Parietal lobe (tissue), 2 donors: Measurements from ENCODE around the gene S100A11. TPM values are rescaled to one million over a fixed set of nuclear protein-coding genes. Genes with fewer than 3 reads are reported as not detected.

ENCODE experiments used
- small RNA-seq: library from RNA; depleted of rRNA; stranded (forward); fragments of <200 nt; gene quantifications from one replicate; pipeline ENCODE3, GENCODE V24; 2014; ENCODE audit warnings: low replicate concordance
- total RNA-seq: library from RNA; depleted of rRNA; stranded (reverse); fragments of >200 nt; gene quantifications from one replicate; pipeline ENCODE4 v1.2.3, GENCODE V29; 2014

The S100A11 gene
- 2.5 TPM for total RNA-seq

DNA sequence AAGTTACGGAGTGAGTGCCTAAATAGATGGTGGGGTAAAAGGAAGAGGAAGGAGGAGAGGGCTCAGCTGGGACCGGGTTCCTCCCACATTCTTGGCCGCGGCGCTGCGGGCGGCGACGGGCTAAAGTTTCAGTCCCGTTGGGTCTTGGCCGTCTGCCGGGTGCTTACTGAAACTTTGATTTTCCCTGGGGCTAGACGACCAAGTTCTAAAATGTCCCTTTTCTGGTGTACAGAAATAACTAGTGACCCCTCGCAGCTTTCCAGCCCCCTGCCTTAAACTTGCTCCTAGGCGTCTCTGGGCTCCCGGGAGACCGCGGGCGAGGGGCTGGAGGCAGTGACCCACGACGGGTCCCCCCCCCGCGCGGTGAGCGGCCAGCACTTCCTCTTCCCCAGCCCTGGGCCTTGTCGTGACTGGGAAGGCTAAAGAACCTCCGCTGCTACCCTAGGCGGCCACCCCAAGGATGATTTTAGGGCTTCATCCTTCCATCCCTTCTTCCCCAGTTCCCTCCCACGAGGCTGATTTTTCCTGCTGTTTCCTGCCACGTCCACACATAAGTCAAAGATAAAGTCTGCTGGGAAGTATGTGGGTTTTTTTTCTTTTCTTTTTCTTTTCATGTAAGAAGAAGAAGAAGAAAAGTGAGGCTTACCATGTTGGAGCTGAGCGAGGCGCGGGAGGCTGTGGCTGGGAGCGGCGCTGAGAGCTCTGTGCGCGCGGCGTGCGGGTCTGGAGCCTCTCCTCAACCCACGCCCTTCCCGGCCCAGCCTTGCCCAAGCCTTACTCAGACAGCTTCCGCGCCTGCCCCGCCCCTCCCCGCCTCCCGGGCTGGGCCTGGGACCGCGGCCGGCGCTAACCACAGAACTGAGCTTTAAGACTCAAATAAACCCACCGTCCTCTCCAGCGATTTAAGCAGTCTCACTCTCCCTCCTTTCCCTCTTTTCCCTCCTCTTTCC, at the start of gene S100A11:
S100A11 (minus strand) TSS at position 738 of the 950 bp plus-strand sequence; CDS start at position 649, 89 bp downstream.

DNA sequence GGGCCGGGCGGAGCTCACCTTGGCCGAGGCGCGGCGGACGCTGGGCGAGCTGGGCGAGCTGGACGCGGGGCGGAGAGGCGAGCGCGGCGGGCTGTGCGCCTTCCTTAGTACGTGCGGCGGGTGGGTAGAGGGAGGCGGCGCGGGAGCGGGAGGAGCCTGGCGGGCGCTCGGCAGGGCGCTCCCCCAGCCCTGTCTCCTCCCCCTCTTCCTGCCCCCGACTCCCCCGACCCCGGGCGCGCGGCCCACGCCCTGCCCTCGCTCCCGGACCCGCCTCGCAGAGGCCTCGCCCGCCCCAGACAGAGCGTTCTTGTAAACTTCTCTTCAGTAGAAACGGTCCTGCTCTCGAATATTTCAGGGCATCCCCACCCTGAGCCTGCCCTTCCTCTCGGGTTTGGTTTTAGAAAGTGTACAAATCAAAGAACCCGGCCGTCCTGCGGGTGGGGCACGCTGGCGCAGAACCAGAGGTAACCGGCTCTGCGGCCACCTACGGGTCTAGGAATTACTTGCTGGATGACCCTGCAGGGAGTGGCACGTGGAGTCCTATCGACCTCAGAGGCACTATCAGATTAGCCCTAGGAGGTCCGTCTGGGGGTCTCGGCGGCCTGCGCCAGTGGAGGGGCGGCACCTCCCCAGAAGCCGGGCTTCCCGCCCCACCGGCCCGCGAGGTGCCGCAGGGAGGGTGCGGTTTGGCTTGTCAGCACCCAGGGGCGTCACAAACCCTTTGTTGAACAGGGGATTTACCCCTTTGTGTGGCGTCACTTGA, 42.9 kb downstream of the S100A11 start, which contains the start of gene S100A10:
S100A10 (minus strand) TSS at position 126 of the 763 bp plus-strand sequence. CDS start 7,629 bp downstream, outside the sequence.

Small RNA genes lying within 50 kb of the gene (small RNA-seq; reads per million reads assigned to genes)
- gene SPTLC1P4 = not detected

Other genes with a start within 250 kb of the S100A11 start
- 28.2 TPM for gene TDRKH, start 246.5 kb downstream of the S100A11 start, total RNA-seq
- gene LINGO4, start 231.6 kb downstream of the S100A11 start, total RNA-seq = not detected
- gene RORC, start 205.2 kb downstream of the S100A11 start, total RNA-seq = not detected
- gene C2CD4D, start 197.2 kb downstream of the S100A11 start, total RNA-seq = not detected
- not detected for gene THEM5, start 183.3 kb downstream of the S100A11 start, total RNA-seq
- gene THEM4, start 127.5 kb downstream of the S100A11 start, total RNA-seq = 7.2 TPM
- gene S100A10, start 43.1 kb downstream of the S100A11 start, total RNA-seq = 1.6 TPM
- gene TCHHL1, start 52.1 kb upstream of the S100A11 start, total RNA-seq = not detected
- under 0.01 TPM for gene TCHH, start 78.4 kb upstream of the S100A11 start, total RNA-seq
- gene RPTN, start 122.2 kb upstream of the S100A11 start, total RNA-seq = not detected
- gene HRNR, start 187.2 kb upstream of the S100A11 start, total RNA-seq = not detected